SU-DHL-6 (cell line): ENCODE data around the gene SCG5.

Experiments
- H2AFZ ChIP-seq: fragments of 200-600 bp; sonication (generic); 2 replicates; pipeline ENCODE4 v1.6.1; 2014; ENCODE audit warnings: low read depth, mild to moderate bottlenecking, moderate library complexity, mixed read lengths, antibody characterized with exemption, low read length; ENCODE audit not compliant: severe bottlenecking
- H3F3A ChIP-seq: fragments of 200-600 bp; shearing (Covaris generic); 2 replicates; pipeline ENCODE4 v1.6.0; 2016; ENCODE audit warnings: antibody characterized with exemption, mild to moderate bottlenecking; ENCODE audit not compliant: insufficient read depth
- H3K27ac ChIP-seq: fragments of 200-600 bp; sonication (generic); 2 replicates; pipeline ENCODE4 v1.5.1; 2016; ENCODE audit warnings: low read depth, mild to moderate bottlenecking, low read length, moderate library complexity, mixed read lengths
- H3K27me3 ChIP-seq: fragments of 200-600 bp; sonication (generic), shearing (Covaris generic); 2 replicates; pipeline ENCODE4 v1.6.0; 2014; ENCODE audit warnings: mild to moderate bottlenecking, low read length
- H3K36me3 ChIP-seq: fragments of 200-600 bp; sonication (generic); 2 replicates; pipeline ENCODE4 v1.6.1; 2014; ENCODE audit warnings: mild to moderate bottlenecking, low read length, mixed read lengths
- H3K4me2 ChIP-seq: fragments of 300-600, 200-600 bp; shearing (Covaris generic), sonication (generic); 2 replicates; pipeline ENCODE4 v1.6.0; 2014; ENCODE audit warnings: low read length, low read depth, mild to moderate bottlenecking; ENCODE audit not compliant: poor library complexity, severe bottlenecking
- H3K4me3 ChIP-seq: fragments of 200-600 bp; sonication (generic); 2 replicates; pipeline ENCODE4 v1.5.1; 2014; ENCODE audit warnings: antibody characterized with exemption, low read length, mild to moderate bottlenecking, mixed read lengths; ENCODE audit not compliant: insufficient read depth, poor library complexity, severe bottlenecking
- H3K79me2 ChIP-seq: fragments of 200-600 bp; sonication (generic); 2 replicates; pipeline ENCODE4 v1.6.1; 2014; ENCODE audit warnings: mild to moderate bottlenecking, low read length, moderate library complexity; ENCODE audit not compliant: insufficient read depth
- H3K9ac ChIP-seq: fragments of 200-600 bp; sonication (generic); 2 replicates; pipeline ENCODE4 v1.7.0; 2014; ENCODE audit warnings: mild to moderate bottlenecking, low read length
- H3K9me2 ChIP-seq: fragments of 200-600 bp; sonication (generic); replicated peaks from 2 replicates; pipeline ENCODE4 v1.6.1; 2014; ENCODE audit warnings: low read length; ENCODE audit not compliant: insufficient read depth
- H3K9me3 ChIP-seq: fragments of 200-600 bp; sonication (generic); 2 replicates; pipeline ENCODE4 v1.6.1; 2014; ENCODE audit warnings: low read length, mixed read lengths; ENCODE audit not compliant: insufficient read depth
- H4K20me1 ChIP-seq: fragments of 200-600 bp; sonication (generic); 2 replicates; pipeline ENCODE4 v1.6.1; 2014; ENCODE audit warnings: low read depth, mild to moderate bottlenecking, antibody characterized with exemption, low read length, moderate library complexity, mixed read lengths
- CTCF ChIP-seq: fragments of 200-600 bp; sonication (generic); IDR thresholded peaks from one replicate; pipeline ENCODE4 v1.5.1; 2017; ENCODE audit warnings: antibody characterized with exemption, mild to moderate bottlenecking, low read length, moderate library complexity; ENCODE audit not compliant: insufficient read depth, poor library complexity, severe bottlenecking
- EZH2phosphoT487 ChIP-seq: fragments of 200-600 bp; sonication (generic), shearing (Covaris generic); conservative IDR thresholded peaks from 2 replicates; pipeline ENCODE4 v1.6.1; 2018; ENCODE audit warnings: mild to moderate bottlenecking, antibody characterized with exemption, low read length, moderate library complexity, mixed read lengths

Gene SCG5

DNA sequence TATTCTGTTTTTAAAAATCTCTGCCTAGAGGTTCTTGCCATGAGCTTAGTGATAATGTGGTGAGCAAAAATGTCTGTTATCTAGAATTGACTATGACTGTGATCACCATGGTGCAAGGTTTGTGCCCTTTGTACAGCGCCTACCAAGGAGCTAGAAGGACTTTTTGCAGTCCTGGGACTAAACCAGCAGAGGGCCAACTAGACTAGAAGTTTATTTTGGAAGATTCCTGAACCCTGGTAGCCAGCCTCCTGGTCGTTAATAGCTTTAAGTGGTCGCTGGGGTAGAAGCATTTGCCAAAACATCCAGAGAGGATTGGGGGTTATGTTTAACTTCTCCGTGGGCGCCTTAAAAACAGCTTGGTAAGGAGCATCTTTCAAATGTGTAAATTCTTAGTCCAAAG lies 7.8 kb downstream of the SCG5 start:
- Histone ChIP-seq H2AFZ (no peak overlapping the region), H4K20me1 (no peaks in the 10 kb centered on the region), H3K4me3 (no peak overlapping the region), H3K9me3 (no peaks in the 10 kb centered on the region), H3K9ac (no peak overlapping the region), H3K4me2 (no peak overlapping the region), H3K27me3 (no peaks in the 10 kb centered on the region), H3K79me2 (no peaks in the 10 kb centered on the region), H3K9me2 (no peaks in the 10 kb centered on the region), H3K36me3 (peaks cover 9% of the 10 kb centered on the region; the same call in 1 of the 2 replicates), H3F3A (no peaks in the 10 kb centered on the region), H3K27ac (no peak overlapping the region)
- TF ChIP-seq EZH2phosphoT487 = no peak
- no peak for TF ChIP-seq CTCF

- Histone ChIP-seq H3K9me2 (no peaks in the 10 kb centered on the region), H3K27ac (no peak overlapping the region), H3K36me3 (peaks cover 9% of the 10 kb centered on the region; the same call in 1 of the 2 replicates), H3K9ac (no peak overlapping the region), H3K79me2 (no peaks in the 10 kb centered on the region), H3K27me3 (no peaks in the 10 kb centered on the region), H4K20me1 (no peaks in the 10 kb centered on the region), H3K4me2 (no peak overlapping the region), H3K9me3 (no peaks in the 10 kb centered on the region), H3K4me3 (no peak overlapping the region), H3F3A (no peaks in the 10 kb centered on the region), H2AFZ (no peak overlapping the region)
- TF ChIP-seq EZH2phosphoT487 (no peak), CTCF (peak; percentile 72)
Measured at GRCh38 chr15:32651229-32651837, 9.8 kb downstream of the SCG5 start.

DNA sequence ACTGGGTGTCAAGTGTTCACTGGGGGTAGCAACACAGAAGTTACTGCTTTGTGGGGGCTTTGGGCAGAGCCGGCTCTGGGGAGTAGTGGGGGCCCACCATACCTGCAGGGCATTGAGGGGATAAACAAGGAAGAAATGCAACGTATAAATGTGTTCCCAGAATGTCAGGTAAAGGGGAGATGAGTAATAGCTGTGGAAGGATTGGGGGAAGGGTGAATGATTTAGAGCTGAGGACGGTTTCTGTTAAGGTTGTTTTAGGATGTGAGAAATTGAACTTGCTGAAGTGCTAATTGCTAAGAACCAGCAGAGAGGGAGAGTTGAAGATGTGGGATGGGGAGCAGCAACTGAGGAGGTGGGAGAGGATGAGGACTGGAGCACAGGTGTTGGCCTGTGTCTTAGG lies 10.7 kb downstream of the SCG5 start:
- Histone ChIP-seq H4K20me1 (no peaks in the 10 kb centered on the region), H2AFZ (no peak overlapping the region), H3K36me3 (peaks cover 5% of the 10 kb centered on the region; the same call in 1 of the 2 replicates), H3K9me3 (no peaks in the 10 kb centered on the region), H3K27me3 (no peaks in the 10 kb centered on the region), H3K4me3 (no peak overlapping the region), H3F3A (no peaks in the 10 kb centered on the region), H3K27ac (no peak overlapping the region), H3K9ac (no peak overlapping the region), H3K9me2 (no peaks in the 10 kb centered on the region), H3K79me2 (no peaks in the 10 kb centered on the region), H3K4me2 (no peak overlapping the region)
- no peak for TF ChIP-seq EZH2phosphoT487
- TF ChIP-seq CTCF = no peak
